H1 (cell line): ENCODE measurements around the gene TWIST1. TPM values are rescaled to one million over a fixed set of nuclear protein-coding genes. Genes with fewer than 3 reads are reported as not detected.

Experiments
- CTCF ChIA-PET: fragments of 300-600 bp; sonication (Branson Sonifier 250); formaldehyde crosslinking; loops from one replicate; lab custom pipeline; 2021; ENCODE audit not compliant: partially characterized antibody; lab: Charles Lee
- POLR2A ChIA-PET: fragments of 300-600 bp; sonication (Branson Sonifier 250); formaldehyde crosslinking; loops from one replicate; lab custom pipeline; 2021; ENCODE audit warnings: inconsistent platforms; ENCODE audit not compliant: partially characterized antibody; lab: Charles Lee
- DNase-seq, 2 experiments: peaks; one replicate each; pipeline versions ENCODE4 v3.0.0 to v3.0.0-alpha.2; 2010 to 2022; ENCODE audit warnings: low spot score in 2 of 2, low read depth in 1 of 2, mixed read lengths in 1 of 2
- FAIRE-seq: peaks from 2 replicates; lab custom pipeline; 2011; peaks lifted over from hg19 to GRCh38; lab: Jason Lieb, UNC
- H2AFZ ChIP-seq: 2 replicates; pipeline ENCODE4 v1.8.1; 2012; ENCODE audit warnings: low read length, inconsistent platforms
- H2AK5ac ChIP-seq: 2 replicates; pipeline ENCODE4 v1.6.1; 2013; ENCODE audit warnings: low read depth, low read length
- H2BK120ac ChIP-seq: replicated peaks from 2 replicates; pipeline ENCODE3; 2013; ENCODE audit warnings: low read depth, low read length, inconsistent platforms
- H2BK12ac ChIP-seq: 2 replicates; pipeline ENCODE4 v1.6.1; 2013; ENCODE audit warnings: low read depth, low read length
- H2BK15ac ChIP-seq: 2 replicates; pipeline ENCODE4 v1.6.1; 2013; ENCODE audit warnings: low read length
- H2BK20ac ChIP-seq: 2 replicates; pipeline ENCODE4 v1.6.1; 2013; ENCODE audit warnings: low read length
- H2BK5ac ChIP-seq: 2 replicates; pipeline ENCODE4 v1.6.1; 2013; ENCODE audit warnings: low read depth, low read length
- H3K14ac ChIP-seq: 2 replicates; pipeline ENCODE4 v1.6.1; 2013; ENCODE audit warnings: inconsistent platforms; ENCODE audit not compliant: insufficient read length
- H3K18ac ChIP-seq: 2 replicates; pipeline ENCODE4 v1.6.1; 2013; ENCODE audit warnings: low read length; ENCODE audit errors: extremely low read depth
- H3K23ac ChIP-seq: 2 replicates; pipeline ENCODE4 v1.6.1; 2013; ENCODE audit warnings: inconsistent platforms; ENCODE audit not compliant: insufficient read length
- H3K23me2 ChIP-seq: 2 replicates; pipeline ENCODE4 v1.6.1; 2013; ENCODE audit warnings: low read depth, low read length
- H3K27ac ChIP-seq: 2 replicates; pipeline ENCODE4 v1.6.1; 2011; ENCODE audit warnings: low read depth, low read length, inconsistent platforms
- H3K27me3 ChIP-seq, 4 experiments: replicated peaks in 1 of 4; 1 replicate in 1 of 4; 2 replicates in 3 of 4; pipeline versions ENCODE4 v1.6.1 to v1.8.1; 2011 to 2013; ENCODE audit warnings: low read length in 3 of 4, mild to moderate bottlenecking in 3 of 4, inconsistent platforms in 2 of 4, mixed read lengths in 2 of 4, moderate library complexity in 1 of 4; ENCODE audit not compliant: control insufficient read depth in 3 of 4, insufficient read depth in 3 of 4; ENCODE audit errors: extremely low read depth in 1 of 4
- H3K36me3 ChIP-seq, 4 experiments: 2 replicates each; pipeline versions ENCODE4 v1.6.1 to v1.8.1; 2011 to 2013; ENCODE audit warnings: mild to moderate bottlenecking in 4 of 4, low read length in 3 of 4, moderate library complexity in 2 of 4, control low read depth in 1 of 4, inconsistent platforms in 1 of 4; ENCODE audit not compliant: insufficient read depth in 4 of 4, control insufficient read depth in 2 of 4
- H3K4ac ChIP-seq: replicated peaks from 2 replicates; pipeline ENCODE3; 2013; ENCODE audit warnings: low read length, low read depth, mixed read lengths, inconsistent platforms; ENCODE audit not compliant: insufficient read length
- H3K4me1 ChIP-seq, 4 experiments: replicated peaks in 1 of 4; 1 replicate in 1 of 4; 2 replicates in 3 of 4; pipeline versions ENCODE4 v1.6.1 to v1.8.1; 2011 to 2013; ENCODE audit warnings: low read length in 3 of 4, inconsistent platforms in 2 of 4, mixed read lengths in 1 of 4; ENCODE audit not compliant: insufficient read depth in 4 of 4, control insufficient read depth in 3 of 4
- H3K4me2 ChIP-seq, 2 experiments: 2 replicates each; pipeline versions ENCODE4 v1.6.1 to v1.8.1; 2011 to 2013; ENCODE audit warnings: low read depth in 2 of 2, low read length in 2 of 2, control low read depth in 1 of 2, inconsistent platforms in 1 of 2, mild to moderate bottlenecking in 1 of 2; ENCODE audit not compliant: insufficient read depth in 1 of 2
- H3K4me3 ChIP-seq, 4 experiments: fragments of 200-600, 300-600 bp in 1 of 4; sonication (generic), shearing (Covaris generic), sonication (Bioruptor Twin) in 1 of 4; 2 replicates each; pipeline versions ENCODE4 v1.5.1 to v1.8.1; 2011 to 2016; ENCODE audit warnings: low read length in 4 of 4, low read depth in 3 of 4, control low read depth in 2 of 4, inconsistent platforms in 2 of 4, mild to moderate bottlenecking in 2 of 4, mixed read lengths in 1 of 4, moderate library complexity in 1 of 4; ENCODE audit not compliant: insufficient read depth in 2 of 4; ENCODE audit errors: extremely low read depth in 1 of 4
- H3K56ac ChIP-seq: replicated peaks from 2 replicates; pipeline ENCODE3; 2013; ENCODE audit warnings: low read depth, mild to moderate bottlenecking, mixed read lengths, low read length, inconsistent platforms; ENCODE audit not compliant: insufficient read length
- H3K79me1 ChIP-seq: 2 replicates; pipeline ENCODE4 v1.6.1; 2013; ENCODE audit warnings: low read depth, low read length, control low read depth
- H3K79me2 ChIP-seq, 2 experiments: 2 replicates each; pipeline versions ENCODE4 v1.6.1 to v1.8.1; 2012 to 2013; ENCODE audit warnings: low read length in 2 of 2, mild to moderate bottlenecking in 2 of 2, inconsistent platforms in 1 of 2; ENCODE audit not compliant: insufficient read depth in 2 of 2, control insufficient read depth in 1 of 2
- H3K9ac ChIP-seq, 4 experiments: replicated peaks in 1 of 4; 1 replicate in 1 of 4; 2 replicates in 3 of 4; pipeline versions ENCODE4 v1.6.1 to v1.8.1; 2011 to 2013; ENCODE audit warnings: low read depth in 3 of 4, low read length in 3 of 4, control low read depth in 2 of 4, mild to moderate bottlenecking in 2 of 4, moderate library complexity in 2 of 4, inconsistent platforms in 1 of 4; ENCODE audit errors: extremely low read depth in 1 of 4
- H3K9me3 ChIP-seq, 2 experiments: 2 replicates each; pipeline versions ENCODE4 v1.6.1 to v1.8.1; 2012 to 2013; ENCODE audit warnings: mild to moderate bottlenecking in 2 of 2, moderate library complexity in 2 of 2, control low read depth in 1 of 2, inconsistent platforms in 1 of 2, low read depth in 1 of 2, low read length in 1 of 2, mixed read lengths in 1 of 2; ENCODE audit not compliant: insufficient read depth in 2 of 2
- H4K20me1 ChIP-seq, 2 experiments: replicated peaks in 1 of 2; 2 replicates each; pipeline versions ENCODE3 to v1.8.1; 2011 to 2013; ENCODE audit warnings: inconsistent platforms in 2 of 2, low read length in 2 of 2, mild to moderate bottlenecking in 1 of 2; ENCODE audit not compliant: insufficient read depth in 2 of 2, control insufficient read depth in 1 of 2
- H4K5ac ChIP-seq: 2 replicates; pipeline ENCODE4 v1.6.1; 2013; ENCODE audit warnings: low read length, low read depth, mixed read lengths, inconsistent platforms; ENCODE audit not compliant: insufficient read length
- H4K8ac ChIP-seq: 2 replicates; pipeline ENCODE4 v1.8.0; 2013; ENCODE audit warnings: mild to moderate bottlenecking, moderate library complexity, low read length, inconsistent platforms; ENCODE audit not compliant: insufficient read depth; ENCODE audit errors: extremely low read depth
- H4K91ac ChIP-seq: replicated peaks from 2 replicates; pipeline ENCODE3; 2013; ENCODE audit warnings: low read length, mixed read lengths, inconsistent platforms; ENCODE audit not compliant: insufficient read length
- KDM1A ChIP-seq: fragments of 200-600, 300-600 bp; sonication (generic); IDR thresholded peaks from 2 replicates; pipeline ENCODE4 v1.7.1; 2016; ENCODE audit warnings: mild to moderate bottlenecking, low read length, borderline replicate concordance
- RAD21 ChIP-seq, 2 experiments: IDR thresholded peaks in 1 of 2; conservative IDR thresholded peaks in 1 of 2; 2 replicates each; pipeline ENCODE4 v1.6.1; 2011; ENCODE audit warnings: low read depth in 2 of 2, low read length in 2 of 2, improper control_type of control experiment in 1 of 2, inconsistent platforms in 1 of 2, mild to moderate bottlenecking in 1 of 2, moderate library complexity in 1 of 2
- TEAD4 ChIP-seq: IDR thresholded peaks from 2 replicates; pipeline ENCODE4 v1.6.1; 2012; ENCODE audit warnings: low read depth, low read length, inconsistent platforms, mixed read lengths
- WGBS, 2 experiments: shearing (Covaris generic) in 1 of 2; methylation state at CpG; one replicate each; pipeline versions ENCODE4 v1.1.6 to v1.1.7; 2013 to 2015; ENCODE audit warnings: low lambda C conversion rate in 2 of 2, mixed read lengths in 2 of 2, inconsistent platforms in 1 of 2, low coverage in 1 of 2, missing lambda C conversion rate in 1 of 2; ENCODE audit not compliant: insufficient replicate concordance in 2 of 2, insufficient coverage in 1 of 2, insufficient read length in 1 of 2; ENCODE audit errors: extremely low coverage in 1 of 2, missing lambda C conversion rate in 1 of 2; 5-methylcytosine and 5-hydroxymethylcytosine counted together
- polyA plus RNA-seq, 7 experiments: library from polyadenylated mRNA; depleted of rRNA in 3 of 7; stranded (reverse) in 5 of 7; unstranded in 2 of 7; fragments of >200 nt in 5 of 7; fragments of 200-250 nt in 2 of 7; gene quantifications; 1 replicate in 5 of 7; 2 replicates in 1 of 7; 4 replicates in 1 of 7; pipeline versions ENCODE4 v1.2.1 to v1.2.3, GENCODE V29; 2011 to 2013; ENCODE audit warnings: missing spikeins in 2 of 7, mixed read lengths in 2 of 7
- total RNA-seq: library from RNA; stranded (reverse); fragmentation: NEBNext Ultra II Directional; extraction: Animal tissue kit (Norgen Biotek cat#: 25700); gene quantifications from 2 replicates; pipeline ENCODE4 v1.2.1, GENCODE V29; 2021

TWIST1 gene
- total and polyA plus RNA-seq, 2 of the 8 experiments (the other 6 are each of a cell fraction or from before 2014, with no cell fraction given) = 0.29 to 0.52 TPM

DNA sequence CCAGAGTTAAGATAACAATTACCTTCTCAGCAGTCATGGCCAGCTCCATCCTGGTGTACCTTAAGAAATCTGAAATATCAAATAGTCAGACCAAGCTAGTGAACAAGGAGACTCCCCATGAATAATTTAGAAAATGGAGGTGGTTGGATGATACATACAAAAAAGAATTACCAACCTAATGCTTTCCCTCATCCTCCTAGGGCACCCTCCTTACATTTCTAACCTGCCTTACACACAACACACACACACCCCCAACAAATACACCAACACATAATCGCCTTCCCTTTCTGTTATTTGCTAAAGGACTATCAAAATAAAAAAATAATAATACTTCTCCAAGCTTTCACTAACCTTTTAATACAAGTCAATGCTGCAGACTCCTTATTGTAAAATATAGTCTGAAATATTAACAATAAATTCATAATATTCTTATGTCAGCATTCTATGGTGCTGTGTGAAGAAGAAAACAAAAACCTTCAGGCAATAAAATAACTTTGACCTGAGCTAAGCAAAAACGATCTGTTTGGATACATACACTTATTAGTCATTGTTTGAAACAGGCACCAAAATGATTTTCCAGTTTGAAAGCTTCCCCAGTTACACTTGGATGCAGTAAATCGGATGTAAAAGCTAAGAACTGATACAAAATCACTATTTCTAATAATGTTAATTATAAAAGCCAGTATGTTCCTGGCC is 3.4 kb downstream of the TWIST1 start:
- Histone ChIP-seq H3K79me1 (no peaks in the 10 kb centered on the region), H3K4me3 (no peak overlapping the region), H2BK15ac (no peak overlapping the region), H3K23ac (no peak overlapping the region), H4K8ac (no peak overlapping the region), H2BK20ac (no peak overlapping the region), H3K4me1 (peaks cover 13 to 31% (median 18%) of the 10 kb centered on the region in 4 experiments), H3K27me3 (peaks cover 71 to 99% (median 91%) of the 10 kb centered on the region in 4 experiments), H3K9me3 (no peaks in the 10 kb centered on the region), H2AK5ac (no peak overlapping the region), H3K56ac (no peak overlapping the region), H2BK12ac (no peak overlapping the region), H2BK5ac (no peak overlapping the region), H3K4me2 (no peak overlapping the region), H3K27ac (no peak overlapping the region), H4K91ac (no peak overlapping the region), H3K23me2 (peaks cover 18% of the 10 kb centered on the region; the same call in 1 of the 2 replicates), H3K9ac (no peak overlapping the region), H3K14ac (no peak overlapping the region), H3K79me2 (no peaks in the 10 kb centered on the region), H3K4ac (no peak overlapping the region), H2AFZ (no peak overlapping the region), H4K20me1 (peaks cover 10 to 19% of the 10 kb centered on the region in 2 experiments), H2BK120ac (no peak overlapping the region), H3K18ac (no peak overlapping the region), H3K36me3 (no peaks in the 10 kb centered on the region; a peak in 1 of 8 replicates), H4K5ac (no peak overlapping the region)
- no peak for DNase-seq
- CTCF ChIA-PET = interaction anchor here (0.7 to 1.9 kb wide), 3 partner anchors 18 to 226 kb away, joined by 3 to 5 read pairs (median 5); no protein-coding TSS in a partner anchor
- TF ChIP-seq KDM1A (no peak), RAD21 (IDR thresholded peaks at IDR 0.05 in 1 of 2, conservative IDR thresholded peaks at IDR 0.05 in 1 of 2; ENCODE audit: low read depth in 2 of 2, low read length in 2 of 2) (no peak), TEAD4 (no peak)
- 11 to 100% methylated on average over 1 to 3 of the region's 3 CpGs for WGBS, 2 experiments
- POLR2A ChIA-PET = interaction anchor here (0.9 kb wide), 1 partner anchor 32 kb away, joined by 3 read pairs; no protein-coding TSS in a partner anchor
- no peak for FAIRE-seq
